GM23338 (cell line): ENCODE data around the gene SLC9A8. TPM values are rescaled to one million over a fixed set of nuclear protein-coding genes. Genes with fewer than 3 reads are reported as not detected.

Experiments used
- ATAC-seq: fragments of 200-7000 bp; cut with Tn5 transposase; 3 replicates; pipeline ENCODE4 v1.9.1; 2020
- DNase-seq: peaks from one replicate; pipeline ENCODE4 v3.0.0-alpha.2; 2015; ENCODE audit warnings: low spot score
- H2AFZ ChIP-seq: fragments of 200-600 bp; sonication (generic); 2 replicates; pipeline ENCODE4 v1.8.0; 2016; ENCODE audit warnings: antibody characterized with exemption, mild to moderate bottlenecking, moderate library complexity
- H3F3A ChIP-seq: fragments of 200-600 bp; sonication (generic); replicated peaks from 2 replicates; pipeline ENCODE4 v1.8.0; 2017; ENCODE audit warnings: antibody characterized with exemption, mixed run types, low read depth
- H3K27ac ChIP-seq: fragments of 200-600 bp; sonication (generic); 2 replicates; pipeline ENCODE4 v1.6.1; 2016; ENCODE audit warnings: low read depth
- H3K27me3 ChIP-seq: fragments of 200-600 bp; sonication (generic); 2 replicates; pipeline ENCODE4 v1.8.0; 2016; ENCODE audit warnings: mild to moderate bottlenecking, mixed run types, moderate library complexity; ENCODE audit not compliant: insufficient read depth
- H3K36me3 ChIP-seq: fragments of 200-600 bp; sonication (generic); 2 replicates; pipeline ENCODE4 v1.8.0; 2016; ENCODE audit warnings: mild to moderate bottlenecking; ENCODE audit not compliant: insufficient read depth
- H3K4me1 ChIP-seq: fragments of 200-600 bp; sonication (generic); 2 replicates; pipeline ENCODE4 v1.8.0; 2016; ENCODE audit warnings: mild to moderate bottlenecking, moderate library complexity; ENCODE audit not compliant: insufficient read depth
- H3K4me2 ChIP-seq: fragments of 200-600 bp; sonication (generic); 2 replicates; pipeline ENCODE4 v1.7.1; 2017; ENCODE audit warnings: mixed run types
- H3K4me3 ChIP-seq: fragments of 200-600 bp; sonication (generic); 2 replicates; pipeline ENCODE4 v1.6.1; 2016; ENCODE audit warnings: mixed run types
- H3K79me2 ChIP-seq: fragments of 200-600 bp; sonication (generic); replicated peaks from 2 replicates; pipeline ENCODE4 v1.8.0; 2017; ENCODE audit warnings: mild to moderate bottlenecking; ENCODE audit not compliant: insufficient read depth
- H3K9me2 ChIP-seq: fragments of 200-600 bp; sonication (generic); 2 replicates; pipeline ENCODE4 v1.8.0; 2017; ENCODE audit not compliant: insufficient read depth
- H4K20me1 ChIP-seq: fragments of 200-600 bp; sonication (generic); replicated peaks from 2 replicates; pipeline ENCODE4 v1.8.0; 2017; ENCODE audit warnings: mild to moderate bottlenecking; ENCODE audit not compliant: insufficient read depth
- H3K27ac Mint-ChIP-seq: 2 replicates; pipeline ENCODE4 v1.8.0; 2020; ENCODE audit warnings: inconsistent platforms, mild to moderate bottlenecking, moderate library complexity, mixed read lengths
- H3K27me3 Mint-ChIP-seq: 3 replicates; pipeline ENCODE4 v1.8.0; 2022; ENCODE audit warnings: low read depth, mild to moderate bottlenecking, moderate library complexity, mixed read lengths, inconsistent platforms; ENCODE audit not compliant: insufficient read depth, poor library complexity
- H3K36me3 Mint-ChIP-seq: 3 replicates; pipeline ENCODE4 v1.8.0; 2021; ENCODE audit warnings: low read depth, mild to moderate bottlenecking, inconsistent platforms, moderate library complexity, mixed read lengths
- H3K4me1 Mint-ChIP-seq: 3 replicates; pipeline ENCODE4 v1.8.0; 2020; ENCODE audit warnings: mild to moderate bottlenecking, inconsistent platforms, mixed read lengths
- H3K4me3 Mint-ChIP-seq: 3 replicates; pipeline ENCODE4 v1.8.0; 2021; ENCODE audit warnings: moderate library complexity, mild to moderate bottlenecking, inconsistent platforms, mixed read lengths
- H3K9me3 Mint-ChIP-seq: 3 replicates; pipeline ENCODE4 v1.8.0; 2020; ENCODE audit warnings: moderate library complexity, mild to moderate bottlenecking, inconsistent platforms, mixed read lengths
- CREB1 ChIP-seq: fragments of 250-450 bp; sonication (Bioruptor Pico); IDR thresholded peaks from 2 replicates; pipeline ENCODE4 v1.5.0; 2020; ENCODE audit warnings: low read depth, mild to moderate bottlenecking, moderate library complexity
- CTCF ChIP-seq, 2 experiments: fragments of 200-600 bp in 1 of 2; sonication (generic) in 1 of 2; conservative IDR thresholded peaks; 2 replicates each; pipeline versions ENCODE4 v1.5.1 to v1.6.1; 2016 to 2017; ENCODE audit warnings: antibody characterized with exemption in 2 of 2, low read depth in 2 of 2, mild to moderate bottlenecking in 2 of 2, moderate library complexity in 1 of 2
- EZH2 ChIP-seq: fragments of 200-600 bp; sonication (generic); IDR thresholded peaks from one replicate; pipeline ENCODE4 v1.8.0; 2017; ENCODE audit warnings: antibody characterized with exemption, mild to moderate bottlenecking, low read depth; ENCODE audit not compliant: unreplicated experiment
- EZH2phosphoT487 ChIP-seq: fragments of 200-600 bp; sonication (generic); IDR thresholded peaks from one replicate; pipeline ENCODE4 v1.8.1; 2018; ENCODE audit warnings: antibody characterized with exemption; ENCODE audit not compliant: unreplicated experiment
- JUNB ChIP-seq: IDR thresholded peaks from one replicate; pipeline ENCODE4 v1.6.1; 2016; ENCODE audit warnings: antibody characterized with exemption; ENCODE audit not compliant: unreplicated experiment
- NANOG ChIP-seq: IDR thresholded peaks from 2 replicates; pipeline ENCODE4 v1.6.1; 2016; ENCODE audit warnings: antibody characterized with exemption, borderline replicate concordance
- POLR2AphosphoS5 ChIP-seq: IDR thresholded peaks from 2 replicates; pipeline ENCODE4 v1.6.1; 2016; ENCODE audit warnings: antibody characterized with exemption, low read depth
- REST ChIP-seq: IDR thresholded peaks from one replicate; pipeline ENCODE4 v1.6.1; 2018; ENCODE audit warnings: antibody characterized with exemption; ENCODE audit not compliant: unreplicated experiment
- STAT1 ChIP-seq: IDR thresholded peaks from one replicate; pipeline ENCODE4 v1.6.1; 2016; ENCODE audit warnings: antibody characterized with exemption; ENCODE audit not compliant: unreplicated experiment
- ZNF114 ChIP-seq: fragments of 250-450 bp; sonication (Bioruptor Pico); IDR thresholded peaks from 2 replicates; pipeline ENCODE4 v1.5.0; 2020; ENCODE audit warnings: mild to moderate bottlenecking, moderate library complexity
- ZNF331 ChIP-seq: fragments of 250-450 bp; sonication (Bioruptor Pico); IDR thresholded peaks from 2 replicates; pipeline ENCODE4 v1.5.0; 2020; ENCODE audit warnings: low read depth, mild to moderate bottlenecking, moderate library complexity
- ZNF462 ChIP-seq: fragments of 250-450 bp; sonication (Bioruptor Pico); IDR thresholded peaks from 2 replicates; pipeline ENCODE4 v1.5.0; 2020; ENCODE audit warnings: mild to moderate bottlenecking, moderate library complexity
- polyA plus RNA-seq: library from polyadenylated mRNA; unstranded; fragments of >200 nt; fragmentation: Nextera tagmentation; extraction: Ambion mirVana; gene quantifications from 2 replicates; pipeline ENCODE4 v1.2.1, GENCODE V29; 2016
- total RNA-seq: library from RNA; depleted of rRNA; stranded (reverse); fragments of >200 nt; shearing (Covaris generic); gene quantifications from 2 replicates; pipeline ENCODE4 v1.2.3, GENCODE V29; 2014
- TF ChIP-seq, protein P1 (sequence below): IDR thresholded peaks from 2 replicates; pipeline ENCODE4 v1.6.1; 2016; ENCODE audit warnings: antibody characterized with exemption

The SLC9A8 gene
- total and polyA plus RNA-seq, 2 experiments from 2014 or later, result 2.6 to 6.4 TPM

DNA sequence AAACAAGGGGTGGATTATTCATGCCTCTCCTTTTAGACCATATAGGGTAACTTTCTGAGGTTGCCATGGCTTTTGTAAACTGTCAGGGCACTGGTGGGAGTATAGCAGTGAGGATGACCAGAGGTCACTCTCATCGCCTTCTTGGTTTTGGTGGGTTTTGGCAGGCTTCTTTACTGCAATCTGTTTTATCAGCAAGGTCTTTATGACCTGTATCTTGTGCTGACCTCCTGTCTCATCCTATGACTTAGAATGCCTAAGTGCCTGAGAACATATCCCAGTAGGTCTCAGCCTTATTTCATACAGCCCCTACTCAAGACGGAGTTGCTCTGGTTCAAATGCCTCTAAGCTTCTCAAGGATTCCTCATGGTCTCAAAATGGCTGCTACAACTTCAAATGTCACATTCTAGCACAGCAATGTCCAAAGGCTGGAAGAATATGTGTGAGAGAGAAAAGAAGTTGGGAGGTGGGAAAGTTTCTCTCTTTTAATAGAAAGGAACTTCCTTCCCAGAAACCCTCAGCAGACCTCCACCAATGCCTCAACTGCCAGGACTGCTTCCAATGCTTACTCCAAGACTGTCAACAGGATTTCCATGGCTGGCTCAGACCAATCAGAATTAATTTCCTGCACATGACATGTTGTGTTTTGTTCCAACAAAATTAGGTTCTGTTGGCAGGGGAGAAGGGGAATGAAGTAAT, 46.6 kb upstream of the SLC9A8 start:
- H3K4me2 ChIP-seq, result no peak overlapping the region
- H3K27me3 ChIP-seq, result no peaks in the 10 kb centered on the region
- H3K79me2 ChIP-seq, result no peaks in the 10 kb centered on the region
- Mint-ChIP-seq H3K27ac (no peak overlapping the region), H3K4me1 (peaks cover 49% of the 10 kb centered on the region), H3K27me3 (peaks cover 14% of the 10 kb centered on the region), H3K4me3 (no peak overlapping the region), H3K9me3 (peaks cover 15% of the 10 kb centered on the region), H3K36me3 (peaks cover 15% of the 10 kb centered on the region)
- no peaks in the 10 kb centered on the region for H4K20me1 ChIP-seq
- peaks cover 45% of the 10 kb centered on the region for H3K4me1 ChIP-seq
- H3K27ac ChIP-seq, result no peak overlapping the region
- H3K9me2 ChIP-seq, result peaks cover 18% of the 10 kb centered on the region
- TF ChIP-seq CREB1 (CRISPR knock-in tag) (no peak), CTCF (conservative IDR thresholded peaks at IDR 0.05; ENCODE audit: low read depth in 2 of 2) (no peak), EZH2phosphoT487 (no peak), ZNF462 (no peak), JUNB (no peak), STAT1 (no peak), POLR2AphosphoS5 (no peak), ZNF331 (CRISPR knock-in tag) (no peak), NANOG (no peak), REST (no peak), ZNF114 (CRISPR knock-in tag) (no peak), EZH2 (no peak)
- TF ChIP-seq, protein P1, sequence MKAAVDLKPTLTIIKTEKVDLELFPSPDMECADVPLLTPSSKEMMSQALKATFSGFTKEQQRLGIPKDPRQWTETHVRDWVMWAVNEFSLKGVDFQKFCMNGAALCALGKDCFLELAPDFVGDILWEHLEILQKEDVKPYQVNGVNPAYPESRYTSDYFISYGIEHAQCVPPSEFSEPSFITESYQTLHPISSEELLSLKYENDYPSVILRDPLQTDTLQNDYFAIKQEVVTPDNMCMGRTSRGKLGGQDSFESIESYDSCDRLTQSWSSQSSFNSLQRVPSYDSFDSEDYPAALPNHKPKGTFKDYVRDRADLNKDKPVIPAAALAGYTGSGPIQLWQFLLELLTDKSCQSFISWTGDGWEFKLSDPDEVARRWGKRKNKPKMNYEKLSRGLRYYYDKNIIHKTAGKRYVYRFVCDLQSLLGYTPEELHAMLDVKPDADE, result no peak
- H3K36me3 ChIP-seq, result no peaks in the 10 kb centered on the region
- DNase-seq, result no peak
- ATAC-seq, result no peak
- no peak overlapping the region for H3K4me3 ChIP-seq
- H3F3A ChIP-seq, result peaks cover 5% of the 10 kb centered on the region; the same call in 1 of the 2 replicates
- H2AFZ ChIP-seq, result no peak overlapping the region
